HEK293 (cell line): Measurements from ENCODE around the gene FLOT2.

Experiments used
- GLIS1 ChIP-seq: fragments of 450-650 bp; formaldehyde crosslinking; IDR thresholded peaks from 2 replicates; pipeline ENCODE4 v1.5.1; 2016; ENCODE audit warnings: missing biosample characterization, missing genetic modification characterization
- KLF7 ChIP-seq: fragments of 450-650 bp; formaldehyde crosslinking; IDR thresholded peaks from 2 replicates; pipeline ENCODE4 v1.5.1; 2016; ENCODE audit warnings: missing biosample characterization, missing genetic modification characterization, borderline replicate concordance
- PRDM2 ChIP-seq: fragments of 450-650 bp; formaldehyde crosslinking; IDR thresholded peaks from 2 replicates; pipeline ENCODE4 v1.5.1; 2016; ENCODE audit warnings: missing biosample characterization, missing genetic modification characterization, borderline replicate concordance
- SETDB1 ChIP-seq: IDR thresholded peaks from one replicate; pipeline ENCODE4 v1.6.1; 2017; ENCODE audit warnings: mild to moderate bottlenecking, low read length, moderate library complexity, mixed read lengths; ENCODE audit not compliant: insufficient read length
- SP3 ChIP-seq: fragments of 450-650 bp; formaldehyde crosslinking; IDR thresholded peaks from 2 replicates; pipeline ENCODE4 v1.5.1; 2016; ENCODE audit warnings: missing biosample characterization, missing genetic modification characterization
- TSHZ1 ChIP-seq: fragments of 450-650 bp; formaldehyde crosslinking; IDR thresholded peaks from 2 replicates; pipeline ENCODE4 v1.5.1; 2016; ENCODE audit warnings: missing biosample characterization, missing genetic modification characterization, borderline replicate concordance
- ZBTB1 ChIP-seq: fragments of 450-650 bp; formaldehyde crosslinking; IDR thresholded peaks from 2 replicates; pipeline ENCODE4 v1.5.1; 2016; ENCODE audit warnings: missing biosample characterization, missing genetic modification characterization
- ZBTB10 ChIP-seq: fragments of 450-650 bp; formaldehyde crosslinking; IDR thresholded peaks from 2 replicates; pipeline ENCODE4 v1.5.1; 2016; ENCODE audit warnings: missing biosample characterization, missing genetic modification characterization
- ZBTB20 ChIP-seq: fragments of 450-650 bp; formaldehyde crosslinking; IDR thresholded peaks from 2 replicates; pipeline ENCODE4 v1.5.1; 2016; ENCODE audit warnings: missing biosample characterization, missing genetic modification characterization
- ZIC2 ChIP-seq: fragments of 450-650 bp; formaldehyde crosslinking; IDR thresholded peaks from 2 replicates; pipeline ENCODE4 v1.5.1; 2016; ENCODE audit warnings: missing biosample characterization, missing genetic modification characterization
- ZNF16 ChIP-seq: fragments of 450-650 bp; formaldehyde crosslinking; IDR thresholded peaks from 2 replicates; pipeline ENCODE4 v1.5.1; 2016; ENCODE audit warnings: low read depth, missing biosample characterization, missing genetic modification characterization
- ZNF2 ChIP-seq: fragments of 450-650 bp; formaldehyde crosslinking; IDR thresholded peaks from 2 replicates; pipeline ENCODE4 v1.5.1; 2016; ENCODE audit warnings: missing biosample characterization, missing genetic modification characterization
- ZNF211 ChIP-seq: fragments of 450-650 bp; formaldehyde crosslinking; IDR thresholded peaks from 2 replicates; pipeline ENCODE4 v1.5.1; 2016; ENCODE audit warnings: low read depth, missing biosample characterization, missing genetic modification characterization
- ZNF221 ChIP-seq: fragments of 450-650 bp; formaldehyde crosslinking; IDR thresholded peaks from 2 replicates; pipeline ENCODE4 v1.5.1; 2017; ENCODE audit warnings: missing biosample characterization, missing genetic modification characterization, borderline replicate concordance
- ZNF274 ChIP-seq, 2 experiments: fragments of 200-500 bp in 1 of 2; fragments of 450-650 bp in 1 of 2; sonication (Bioruptor generic) in 1 of 2; formaldehyde crosslinking in 1 of 2; IDR thresholded peaks; 2 replicates each; pipeline versions ENCODE4 v1.5.1 to v1.6.1; 2014 to 2016; ENCODE audit warnings: borderline replicate concordance in 1 of 2, inconsistent platforms in 1 of 2, low read length in 1 of 2, missing biosample characterization in 1 of 2, missing genetic modification characterization in 1 of 2
- ZNF292 ChIP-seq: fragments of 450-650 bp; formaldehyde crosslinking; IDR thresholded peaks from 2 replicates; pipeline ENCODE4 v1.5.1; 2016; ENCODE audit warnings: low read depth, missing biosample characterization, missing genetic modification characterization, borderline replicate concordance
- ZNF335 ChIP-seq: fragments of 450-650 bp; formaldehyde crosslinking; conservative IDR thresholded peaks from 2 replicates; pipeline ENCODE4 v1.5.1; 2016; ENCODE audit warnings: missing biosample characterization, missing genetic modification characterization
- ZNF560 ChIP-seq: fragments of 450-650 bp; formaldehyde crosslinking; IDR thresholded peaks from 2 replicates; pipeline ENCODE4 v1.5.1; 2017; ENCODE audit warnings: missing biosample characterization, missing genetic modification characterization, borderline replicate concordance
- ZNF629 ChIP-seq: fragments of 450-650 bp; formaldehyde crosslinking; IDR thresholded peaks from 2 replicates; pipeline ENCODE4 v1.5.1; 2017; ENCODE audit warnings: missing biosample characterization, missing genetic modification characterization
- ZNF639 ChIP-seq: fragments of 450-650 bp; formaldehyde crosslinking; IDR thresholded peaks from 2 replicates; pipeline ENCODE4 v1.5.1; 2016; ENCODE audit warnings: missing biosample characterization, missing genetic modification characterization
- ZNF677 ChIP-seq: fragments of 450-650 bp; IDR thresholded peaks from 2 replicates; pipeline ENCODE4 v1.5.0; 2018; ENCODE audit warnings: missing biosample characterization, mild to moderate bottlenecking, missing genetic modification characterization, moderate library complexity
- ZNF692 ChIP-seq: fragments of 450-650 bp; formaldehyde crosslinking; IDR thresholded peaks from 2 replicates; pipeline ENCODE4 v1.5.1; 2016; ENCODE audit warnings: missing biosample characterization, missing genetic modification characterization
- ZSCAN16 ChIP-seq: fragments of 450-650 bp; formaldehyde crosslinking; IDR thresholded peaks from 2 replicates; pipeline ENCODE4 v1.5.1; 2016; ENCODE audit warnings: missing biosample characterization, missing genetic modification characterization

Gene FLOT2

GRCh38 chr17:28896884-28897768 is at the start of gene FLOT2 (continued):
- 0 out of 2 replicates have a peak, but pooled peaks have one; percentile 30 for TF ChIP-seq PRDM2
- TF ChIP-seq ZNF292 (tag by site-specific recombination), result no peak
- no peak for TF ChIP-seq ZNF274 (IDR thresholded peaks at IDR 0.05; ENCODE audit: low read length)
- TF ChIP-seq ZNF274 (tag by site-specific recombination; IDR thresholded peaks at IDR 0.05; ENCODE audit: borderline replicate concordance), result no peak
- no peak for TF ChIP-seq SETDB1
- TF ChIP-seq ZBTB1, result no peak
- TF ChIP-seq ZBTB10 (tag by site-specific recombination), result peak; percentile 84
- peak; percentile 94 for TF ChIP-seq ZBTB20 (tag by site-specific recombination)
- TF ChIP-seq ZNF2 (tag by site-specific recombination), result peak; percentile 62; the same call in 1 of the 2 replicates
- peak; percentile 99 for TF ChIP-seq GLIS1 (tag by site-specific recombination)
- TF ChIP-seq ZNF16, result no peak
- TF ChIP-seq ZNF211 (tag by site-specific recombination), result no peak
- peak; percentile 51; the same call in 1 of the 2 replicates for TF ChIP-seq ZSCAN16 (tag by site-specific recombination)
- TF ChIP-seq ZNF221 (tag by site-specific recombination), result no peak
- peak; percentile 100 for TF ChIP-seq ZIC2 (tag by site-specific recombination)
- TF ChIP-seq ZNF677 (tag by site-specific recombination), result no peak
- peak; percentile 43; the same call in 1 of the 2 replicates for TF ChIP-seq KLF7
- peak; percentile 81 for TF ChIP-seq ZNF335 (tag by site-specific recombination)
- peak; percentile 76 for TF ChIP-seq SP3 (tag by site-specific recombination)
- no peak for TF ChIP-seq TSHZ1 (tag by site-specific recombination)
- no peak for TF ChIP-seq ZNF560 (tag by site-specific recombination)
- peak; percentile 53; the same call in 1 of the 2 replicates for TF ChIP-seq ZNF629
- TF ChIP-seq ZNF639 (tag by site-specific recombination), result no peak
- TF ChIP-seq ZNF692, result peak; percentile 91
